K562 (cell line): ENCODE data around the gene CDCA7. TPM values are rescaled to one million over a fixed set of nuclear protein-coding genes. Genes with fewer than 3 reads are reported as not detected.

Source experiments
- BCOR ChIP-seq: fragments of 450-650 bp; IDR thresholded peaks from 2 replicates; pipeline ENCODE4 v1.6.1; 2016
- ELF2 ChIP-seq: fragments of 250-450 bp; sonication (Bioruptor Pico); IDR thresholded peaks from 2 replicates; pipeline ENCODE4 v1.5.0; 2021; ENCODE audit warnings: mild to moderate bottlenecking
- HDAC1 ChIP-seq, 2 experiments: fragments of 450-650 bp; IDR thresholded peaks; 2 replicates each; pipeline ENCODE4 v1.6.1; 2016 to 2017; ENCODE audit warnings: inconsistent platforms in 1 of 2, mild to moderate bottlenecking in 1 of 2, moderate library complexity in 1 of 2
- KDM1A ChIP-seq, 2 experiments: fragments of 450-650 bp; IDR thresholded peaks; 2 replicates each; pipeline ENCODE4 v1.6.1; 2016; ENCODE audit warnings: mild to moderate bottlenecking in 2 of 2
- KDM4B ChIP-seq, 2 experiments: fragments of 450-650 bp in 1 of 2; sonication (generic) in 1 of 2; IDR thresholded peaks; 2 replicates each; pipeline ENCODE4 v1.6.1; 2016 to 2017; ENCODE audit warnings: borderline replicate concordance in 2 of 2, antibody characterized with exemption in 1 of 2, low read depth in 1 of 2, mild to moderate bottlenecking in 1 of 2
- NUFIP1 ChIP-seq: fragments of 450-650 bp; IDR thresholded peaks from 2 replicates; pipeline ENCODE4 v1.6.1; 2018; ENCODE audit not compliant: partially characterized antibody
- PML ChIP-seq: IDR thresholded peaks from 2 replicates; pipeline ENCODE4 v1.6.1; 2012; ENCODE audit warnings: low read length, inconsistent platforms
- PURB ChIP-seq: sonication (generic); formaldehyde crosslinking; IDR thresholded peaks from 2 replicates; pipeline ENCODE4 v1.9.0; 2021; ENCODE audit warnings: low read depth, mild to moderate bottlenecking, missing genetic modification reagents
- STAG1 ChIP-seq: sonication (generic); formaldehyde crosslinking; IDR thresholded peaks from 2 replicates; pipeline ENCODE4 v1.5.0; 2020; ENCODE audit warnings: missing genetic modification reagents, borderline replicate concordance
- TAF7 ChIP-seq: fragments of 450-650 bp; IDR thresholded peaks from 2 replicates; pipeline ENCODE4 v1.6.1; 2016; ENCODE audit warnings: missing genetic modification characterization, missing compliant biosample characterization
- ZKSCAN1 ChIP-seq: fragments of 150-350 bp; IDR thresholded peaks from 2 replicates; pipeline ENCODE4 v1.6.1; 2016; ENCODE audit warnings: low read depth, low read length
- ZNF695 ChIP-seq: fragments of 450-650 bp; formaldehyde crosslinking; IDR thresholded peaks from 2 replicates; pipeline ENCODE4 v1.4.0; 2020; ENCODE audit warnings: mild to moderate bottlenecking, moderate library complexity
- ZNF699 ChIP-seq: fragments of 250-450 bp; sonication (Bioruptor Pico); IDR thresholded peaks from 2 replicates; pipeline ENCODE4 v1.8.0; 2021; ENCODE audit warnings: mild to moderate bottlenecking, moderate library complexity; ENCODE audit not compliant: insufficient replicate concordance
- ZNF780A ChIP-seq: fragments of 250-450 bp; sonication (Bioruptor Pico); IDR thresholded peaks from 2 replicates; pipeline ENCODE4 v1.5.0; 2021; ENCODE audit warnings: mild to moderate bottlenecking
- ZNF785 ChIP-seq: fragments of 250-450 bp; sonication (Bioruptor Pico); IDR thresholded peaks from 2 replicates; pipeline ENCODE4 v1.4.0; 2020; ENCODE audit warnings: mild to moderate bottlenecking
- polyA plus RNA-seq, 8 experiments: library from polyadenylated mRNA; depleted of rRNA in 4 of 8; stranded (reverse) in 5 of 8; unstranded in 3 of 8; fragments of >200 nt; fragmentation: Nextera tagmentation in 2 of 8; fragmentation: Illumina TruSeq in 1 of 8; extraction: Ambion mirVana in 2 of 8; extraction: Trizol in 1 of 8; gene quantifications; 2 replicates each; pipeline versions ENCODE4 v1.2.1 to v1.2.3, GENCODE V29; 2011 to 2014; ENCODE audit warnings: inconsistent platforms in 1 of 8, missing spikeins in 1 of 8
- total RNA-seq, 7 experiments: library from RNA; depleted of rRNA in 6 of 7; stranded (reverse); fragments of >200 nt in 6 of 7; fragmentation: Illumina TruSeq in 2 of 7; extraction: Trizol in 2 of 7; gene quantifications; 2 replicates each; pipeline versions ENCODE4 v1.2.1 to v1.2.3, GENCODE V29; 2011 to 2021; ENCODE audit warnings: low replicate concordance in 1 of 7
- TF ChIP-seq, protein P1 (sequence below): fragments of 450-650 bp; IDR thresholded peaks from 2 replicates; pipeline ENCODE4 v1.6.1; 2016; ENCODE audit warnings: borderline replicate concordance
- TF ChIP-seq, protein P2 (sequence below): fragments of 450-650 bp; conservative IDR thresholded peaks from 2 replicates; pipeline ENCODE4 v1.6.1; 2016; ENCODE audit warnings: missing genetic modification characterization, low read depth, mild to moderate bottlenecking, control low read depth, missing compliant biosample characterization
- TF ChIP-seq, protein P3 (sequence below), 2 experiments: fragments of 450-650 bp; IDR thresholded peaks; 2 replicates each; pipeline ENCODE4 v1.6.1; 2016; ENCODE audit warnings: mild to moderate bottlenecking in 2 of 2, borderline replicate concordance in 1 of 2, low read depth in 1 of 2, moderate library complexity in 1 of 2

The CDCA7 gene
- total and polyA plus RNA-seq, 9 of the 15 experiments (the other 6 are each of a cell fraction or from before 2014, with no cell fraction given), result 28.5 to 122 (median 51.0) TPM

DNA sequence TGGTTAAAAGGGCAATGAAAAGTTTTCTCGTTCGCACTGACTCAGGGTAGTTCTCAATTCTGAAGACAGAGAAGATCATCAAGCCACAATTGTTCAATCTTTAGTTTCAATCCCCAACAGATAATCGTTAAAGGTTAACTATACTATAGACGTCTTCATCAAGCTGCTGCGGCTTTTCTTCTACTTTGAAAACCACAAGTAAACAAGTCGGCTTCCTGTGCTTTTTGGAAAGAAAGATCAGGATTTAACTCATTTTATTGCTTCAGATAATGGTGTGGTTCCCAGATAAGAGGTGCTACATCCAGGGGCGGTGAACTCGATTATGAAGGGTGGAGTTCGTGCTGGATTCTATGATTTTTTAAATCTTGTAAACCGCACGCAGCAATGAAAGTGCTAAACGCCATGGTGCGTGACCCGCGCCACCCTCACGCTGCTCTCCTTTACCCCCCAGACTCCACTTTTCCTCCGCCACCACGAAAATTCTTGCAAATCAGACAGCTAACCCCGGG is 545 bp upstream of the CDCA7 start (continued):
- TF ChIP-seq, protein P1, sequence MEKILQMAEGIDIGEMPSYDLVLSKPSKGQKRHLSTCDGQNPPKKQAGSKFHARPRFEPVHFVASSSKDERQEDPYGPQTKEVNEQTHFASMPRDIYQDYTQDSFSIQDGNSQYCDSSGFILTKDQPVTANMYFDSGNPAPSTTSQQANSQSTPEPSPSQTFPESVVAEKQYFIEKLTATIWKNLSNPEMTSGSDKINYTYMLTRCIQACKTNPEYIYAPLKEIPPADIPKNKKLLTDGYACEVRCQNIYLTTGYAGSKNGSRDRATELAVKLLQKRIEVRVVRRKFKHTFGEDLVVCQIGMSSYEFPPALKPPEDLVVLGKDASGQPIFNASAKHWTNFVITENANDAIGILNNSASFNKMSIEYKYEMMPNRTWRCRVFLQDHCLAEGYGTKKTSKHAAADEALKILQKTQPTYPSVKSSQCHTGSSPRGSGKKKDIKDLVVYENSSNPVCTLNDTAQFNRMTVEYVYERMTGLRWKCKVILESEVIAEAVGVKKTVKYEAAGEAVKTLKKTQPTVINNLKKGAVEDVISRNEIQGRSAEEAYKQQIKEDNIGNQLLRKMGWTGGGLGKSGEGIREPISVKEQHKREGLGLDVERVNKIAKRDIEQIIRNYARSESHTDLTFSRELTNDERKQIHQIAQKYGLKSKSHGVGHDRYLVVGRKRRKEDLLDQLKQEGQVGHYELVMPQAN, result peak; percentile 30; the same call in 1 of the 2 replicates
- no peak for TF ChIP-seq NUFIP1
- no peak for TF ChIP-seq ZNF785 (CRISPR knock-in tag)
- TF ChIP-seq PURB (CRISPR knock-in tag), result no peak
- no peak for TF ChIP-seq STAG1
- TF ChIP-seq ZNF699, result no peak
- TF ChIP-seq PML, result 0 out of 2 replicates have a peak, but pooled peaks have one; percentile 48
- TF ChIP-seq BCOR, result no peak; the same call in 1 of the 2 replicates
- TF ChIP-seq ZNF695 (CRISPR knock-in tag), result no peak
- TF ChIP-seq ZNF780A (CRISPR knock-in tag), result no peak
- no peak for TF ChIP-seq KDM4B (IDR thresholded peaks at IDR 0.05; ENCODE audit: borderline replicate concordance in 2 of 2, low read depth in 1 of 2)
- TF ChIP-seq HDAC1 (IDR thresholded peaks at IDR 0.05), result peak in 1 of 2 experiments; percentile 59; a peak in 2 of 4 replicates
- TF ChIP-seq KDM1A (IDR thresholded peaks at IDR 0.05), result peak; percentile 92 to 93
- no peak for TF ChIP-seq ELF2 (CRISPR knock-in tag)
- TF ChIP-seq ZKSCAN1, result no peak
- TF ChIP-seq TAF7 (tag), result 0 out of 2 replicates have a peak, but pooled peaks have one; percentile 25
- TF ChIP-seq, protein P2, sequence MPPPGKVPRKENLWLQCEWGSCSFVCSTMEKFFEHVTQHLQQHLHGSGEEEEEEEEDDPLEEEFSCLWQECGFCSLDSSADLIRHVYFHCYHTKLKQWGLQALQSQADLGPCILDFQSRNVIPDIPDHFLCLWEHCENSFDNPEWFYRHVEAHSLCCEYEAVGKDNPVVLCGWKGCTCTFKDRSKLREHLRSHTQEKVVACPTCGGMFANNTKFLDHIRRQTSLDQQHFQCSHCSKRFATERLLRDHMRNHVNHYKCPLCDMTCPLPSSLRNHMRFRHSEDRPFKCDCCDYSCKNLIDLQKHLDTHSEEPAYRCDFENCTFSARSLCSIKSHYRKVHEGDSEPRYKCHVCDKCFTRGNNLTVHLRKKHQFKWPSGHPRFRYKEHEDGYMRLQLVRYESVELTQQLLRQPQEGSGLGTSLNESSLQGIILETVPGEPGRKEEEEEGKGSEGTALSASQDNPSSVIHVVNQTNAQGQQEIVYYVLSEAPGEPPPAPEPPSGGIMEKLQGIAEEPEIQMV, result no peak
- TF ChIP-seq, protein P3, sequence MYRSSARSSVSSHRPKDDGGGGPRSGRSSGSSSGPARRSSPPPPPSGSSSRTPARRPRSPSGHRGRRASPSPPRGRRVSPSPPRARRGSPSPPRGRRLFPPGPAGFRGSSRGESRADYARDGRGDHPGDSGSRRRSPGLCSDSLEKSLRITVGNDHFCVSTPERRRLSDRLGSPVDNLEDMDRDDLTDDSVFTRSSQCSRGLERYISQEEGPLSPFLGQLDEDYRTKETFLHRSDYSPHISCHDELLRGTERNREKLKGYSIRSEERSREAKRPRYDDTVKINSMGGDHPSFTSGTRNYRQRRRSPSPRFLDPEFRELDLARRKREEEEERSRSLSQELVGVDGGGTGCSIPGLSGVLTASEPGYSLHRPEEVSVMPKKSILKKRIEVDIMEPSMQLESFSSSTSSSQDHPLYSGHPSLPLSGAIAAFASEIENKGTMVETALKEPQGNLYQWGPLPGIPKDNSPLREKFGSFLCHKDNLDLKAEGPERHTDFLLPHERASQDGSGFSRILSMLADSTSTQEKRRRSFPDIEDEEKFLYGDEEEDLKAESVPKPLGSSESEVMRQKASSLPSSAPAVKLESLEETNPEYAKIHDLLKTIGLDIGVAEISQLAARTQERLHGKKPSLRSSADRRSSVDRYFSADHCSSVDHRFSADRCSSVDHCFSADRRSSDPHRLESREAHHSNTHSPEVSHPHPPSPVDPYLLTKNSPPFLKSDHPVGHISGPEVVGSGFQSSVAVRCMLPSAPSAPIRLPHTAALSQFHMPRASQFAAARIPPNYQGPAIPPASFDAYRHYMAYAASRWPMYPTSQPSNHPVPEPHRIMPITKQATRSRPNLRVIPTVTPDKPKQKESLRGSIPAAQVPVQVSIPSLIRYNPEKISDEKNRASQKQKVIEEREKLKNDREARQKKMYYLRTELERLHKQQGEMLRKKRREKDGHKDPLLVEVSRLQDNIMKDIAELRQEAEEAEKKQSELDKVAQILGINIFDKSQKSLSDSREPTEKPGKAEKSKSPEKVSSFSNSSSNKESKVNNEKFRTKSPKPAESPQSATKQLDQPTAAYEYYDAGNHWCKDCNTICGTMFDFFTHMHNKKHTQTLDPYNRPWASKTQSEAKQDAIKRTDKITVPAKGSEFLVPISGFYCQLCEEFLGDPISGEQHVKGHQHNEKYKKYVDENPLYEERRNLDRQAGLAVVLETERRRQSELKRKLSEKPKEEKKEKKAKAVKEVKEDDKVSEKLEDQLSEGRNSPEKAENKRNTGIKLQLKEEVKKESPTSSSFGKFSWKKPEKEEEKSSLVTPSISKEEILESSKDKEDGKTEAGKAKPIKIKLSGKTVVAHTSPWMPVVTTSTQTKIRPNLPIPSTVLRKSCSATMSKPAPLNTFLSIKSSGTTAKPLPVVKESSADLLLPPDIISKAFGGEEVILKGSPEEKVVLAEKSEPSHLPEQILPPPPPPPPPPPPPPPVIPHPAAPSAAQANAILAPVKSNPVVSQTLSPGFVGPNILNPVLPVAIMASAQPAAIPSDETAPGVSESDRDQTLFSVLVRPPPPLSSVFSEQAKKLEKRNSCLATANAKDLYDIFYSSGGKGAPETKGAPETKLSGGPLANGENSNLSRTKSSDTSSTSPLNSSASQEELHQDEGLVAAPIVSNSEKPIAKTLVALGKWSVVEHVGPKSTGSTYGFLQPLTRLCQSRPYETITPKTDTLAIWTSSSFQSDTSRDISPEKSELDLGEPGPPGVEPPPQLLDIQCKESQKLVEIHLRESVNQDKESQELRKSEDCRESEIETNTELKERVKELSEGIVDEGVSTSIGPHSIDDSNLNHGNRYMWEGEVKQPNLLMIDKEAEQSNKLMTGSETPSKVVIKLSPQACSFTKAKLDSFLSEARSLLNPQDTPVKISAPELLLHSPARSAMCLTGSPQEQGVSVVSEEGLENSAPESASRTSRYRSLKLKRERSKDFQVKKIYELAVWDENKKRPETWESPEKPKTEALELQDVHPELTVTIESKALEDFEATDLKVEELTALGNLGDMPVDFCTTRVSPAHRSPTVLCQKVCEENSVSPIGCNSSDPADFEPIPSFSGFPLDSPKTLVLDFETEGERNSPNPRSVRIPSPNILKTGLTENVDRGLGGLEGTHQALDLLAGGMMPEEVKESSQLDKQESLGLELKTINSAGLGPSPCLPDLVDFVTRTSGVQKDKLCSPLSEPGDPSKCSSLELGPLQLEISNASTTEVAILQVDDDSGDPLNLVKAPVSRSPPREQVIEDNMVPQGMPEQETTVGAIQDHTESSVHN (IDR thresholded peaks at IDR 0.05; ENCODE audit: borderline replicate concordance in 1 of 2, low read depth in 1 of 2), result 0 out of 4 replicates have a peak, but pooled peaks of 1 of the 2 experiments have one; percentile 37
